Heart right ventricle (tissue), 16 donors: Measurements from ENCODE around the gene YIPF5. TPM values are rescaled to one million over a fixed set of nuclear protein-coding genes. Genes with fewer than 3 reads are reported as not detected.

Experiments used
- ATAC-seq, 8 donors: fragments of 200-7000 bp; cut with Tn5 transposase; one replicate each; pipeline ENCODE4 v1.9.1; 2020; ENCODE audit warnings: mild to moderate bottlenecking in 8 of 8, moderate library complexity in 8 of 8, moderate number of reproducible peaks in 1 of 8
- DNase-seq, 2 donors: peaks; one replicate each; pipeline ENCODE4 v3.0.0-alpha.2; 2020
- H3K27ac ChIP-seq, 10 donors: fragments of 200-600 bp; sonication (generic) in 2 of 10; one replicate each; pipeline versions ENCODE4 v1.5.0 to v1.8.0; 2020 to 2022; ENCODE audit warnings: mild to moderate bottlenecking in 3 of 10
- H3K27me3 ChIP-seq, 7 donors: fragments of 200-600 bp; one replicate each; pipeline ENCODE4 v1.8.0; 2021 to 2022; ENCODE audit warnings: mild to moderate bottlenecking in 2 of 7
- H3K36me3 ChIP-seq, 9 donors: fragments of 200-600 bp; sonication (generic) in 1 of 9; one replicate each; pipeline versions ENCODE4 v1.5.0 to v1.8.0; 2020 to 2022; ENCODE audit warnings: mild to moderate bottlenecking in 2 of 9
- H3K4me1 ChIP-seq, 9 donors: fragments of 200-600 bp; sonication (generic) in 1 of 9; one replicate each; pipeline versions ENCODE4 v1.5.0 to v1.8.0; 2020 to 2022; ENCODE audit warnings: mild to moderate bottlenecking in 4 of 9
- H3K4me3 ChIP-seq, 10 donors: fragments of 200-600 bp; sonication (generic) in 2 of 10; one replicate each; pipeline versions ENCODE4 v1.5.0 to v1.8.0; 2020 to 2022; ENCODE audit warnings: mild to moderate bottlenecking in 7 of 10, moderate library complexity in 2 of 10
- H3K9me3 ChIP-seq, 11 donors: fragments of 200-600 bp in 10 of 11; sonication (generic) in 2 of 11; one replicate each; pipeline versions ENCODE4 v1.5.0 to v1.8.0; 2013 to 2022; ENCODE audit warnings: mild to moderate bottlenecking in 2 of 11, control low read depth in 1 of 11, moderate library complexity in 1 of 11
- WGBS, 2 donors: extraction: QIAGEN DNeasy Blood & Tissue Kit; methylation state at CpG; one replicate each; pipeline ENCODE4 v1.1.7; 2013; ENCODE audit warnings: inconsistent platforms in 1 of 2; 5-methylcytosine and 5-hydroxymethylcytosine counted together
- intact Hi-C, 10 donors: fragments of 100-400 bp; cut with DNase I; formaldehyde crosslinking; loops; one replicate each; pipeline versions ENCODE4 v1.11.1 to v1.14.2; 2022
- polyA plus RNA-seq, 2 donors: library from polyadenylated mRNA; stranded (reverse); fragments of 200-250 nt; gene quantifications; one replicate each; pipeline ENCODE4 v1.2.3, GENCODE V29; 2013
- total RNA-seq, 10 donors: library from RNA; stranded (reverse); fragmentation: NEBNext Ultra II Directional in 3 of 10; extraction: Animal tissue kit (Norgen Biotek cat#: 25700) in 3 of 10; gene quantifications; one replicate each; pipeline versions ENCODE4 v1.2.1 to v1.2.4, GENCODE V29; 2021 to 2023
- TF ChIP-seq, protein P1 (sequence below), 9 donors: fragments of 200-600 bp; sonication (generic) in 2 of 9; IDR thresholded peaks; one replicate each; pipeline versions ENCODE4 v1.5.0 to v1.8.0; 2021 to 2022; ENCODE audit warnings: antibody characterized with exemption in 9 of 9, mild to moderate bottlenecking in 5 of 9, moderate library complexity in 1 of 9
- donor health status: Arrhythmogenic right ventricular cardiomyopathy.
- donor health status: ischemic (EF 13 %, LVEDD 7.1; RV severe dilation, severe dysfunction).
- donor health status: healthy with polysubstance abuse.
- donor health status: DM: no; HTN: yes; CAD: no.
- donor health status: DM: no; HTN: no; CAD: no.
- donor health status: ischemic (EF 25% LVEDD 6.9; RV normal size, moderate dysfunction).
- donor health status: ischemic (EF 25% LVEDD 5.7; RV mildly dilated, moderate dysfunction).
- donor health status: healthy.
- donor health status: DM: yes; HTN: yes; CAD: no.
- donor health status: Ischemic cardiomyopathy.
- donor health status: ischemic (EF 35%, LVEDD 5.7; RV mildly dilated, moderate dysfunction).
- donor health status: nonischemic (EF 11% LVEDD 7.7; RV severe dilation, severe dysfunction).
- donor health status: DM: yes; HTN: yes; CAD: no.
- donor health status: PGD.
- donor health status: ischemic (EF 29% LVEDD 5.4; RV normal size, mild dysfunction).
- donor health status: nonischemic (EF 23%, LVEDD 6.1; RV moderate dilation, normal function).

Gene YIPF5
- total and polyA plus RNA-seq, 12 donors, result 3.9 to 34.9 (median 27.8) TPM

GRCh38 chr5:144191998-144192397, 21.5 kb upstream of the YIPF5 start:
- peak overlapping the region in 1 of 10 donors; percentile 52 for H3K27ac ChIP-seq
- WGBS, 2 donors, result 22 to 25% methylated on average over 3 of the region's 3 CpGs
- peaks cover 0 to 17% (median 9%) of the 10 kb centered on the region in 7 donors for H3K27me3 ChIP-seq
- TF ChIP-seq, protein P1, sequence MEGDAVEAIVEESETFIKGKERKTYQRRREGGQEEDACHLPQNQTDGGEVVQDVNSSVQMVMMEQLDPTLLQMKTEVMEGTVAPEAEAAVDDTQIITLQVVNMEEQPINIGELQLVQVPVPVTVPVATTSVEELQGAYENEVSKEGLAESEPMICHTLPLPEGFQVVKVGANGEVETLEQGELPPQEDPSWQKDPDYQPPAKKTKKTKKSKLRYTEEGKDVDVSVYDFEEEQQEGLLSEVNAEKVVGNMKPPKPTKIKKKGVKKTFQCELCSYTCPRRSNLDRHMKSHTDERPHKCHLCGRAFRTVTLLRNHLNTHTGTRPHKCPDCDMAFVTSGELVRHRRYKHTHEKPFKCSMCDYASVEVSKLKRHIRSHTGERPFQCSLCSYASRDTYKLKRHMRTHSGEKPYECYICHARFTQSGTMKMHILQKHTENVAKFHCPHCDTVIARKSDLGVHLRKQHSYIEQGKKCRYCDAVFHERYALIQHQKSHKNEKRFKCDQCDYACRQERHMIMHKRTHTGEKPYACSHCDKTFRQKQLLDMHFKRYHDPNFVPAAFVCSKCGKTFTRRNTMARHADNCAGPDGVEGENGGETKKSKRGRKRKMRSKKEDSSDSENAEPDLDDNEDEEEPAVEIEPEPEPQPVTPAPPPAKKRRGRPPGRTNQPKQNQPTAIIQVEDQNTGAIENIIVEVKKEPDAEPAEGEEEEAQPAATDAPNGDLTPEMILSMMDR (IDR thresholded peaks at IDR 0.05), result peak in 7 of 9 donors; percentile 13 to 58 (median 41)
- no peaks in the 10 kb centered on the region for H3K9me3 ChIP-seq
- DNase-seq (no peak), ATAC-seq (peak in 6 of 8 donors; percentile 57 to 75 (median 63))
- intact Hi-C loops, result loop anchor here in 1 of 10 donors (2.0 kb wide), 1 partner anchor 43 kb away; no protein-coding TSS in a partner anchor
- peaks cover 0 to 48% (median 6%) of the 10 kb centered on the region in 9 donors for H3K4me1 ChIP-seq
- no peaks in the 10 kb centered on the region for H3K36me3 ChIP-seq
- H3K4me3 ChIP-seq, result peak overlapping the region in 4 of 10 donors; percentile 15 to 29 (median 26)

GRCh38 chr5:144191531-144191930, 21.1 kb upstream of the YIPF5 start:
- intact Hi-C loops, result loop anchor here in 1 of 10 donors (2.0 kb wide), 1 partner anchor 43 kb away; no protein-coding TSS in a partner anchor
- peak overlapping the region in 1 of 10 donors; percentile 52 for H3K27ac ChIP-seq
- DNase-seq (no peak), ATAC-seq (no peak)
- H3K4me1 ChIP-seq, result peaks cover 0 to 51% (median 6%) of the 10 kb centered on the region in 9 donors
- TF ChIP-seq, protein P1 (IDR thresholded peaks at IDR 0.05), result no peak
- no peaks in the 10 kb centered on the region for H3K9me3 ChIP-seq
- no peaks in the 10 kb centered on the region for H3K36me3 ChIP-seq
- H3K27me3 ChIP-seq, result peaks cover 0 to 14% (median 9%) of the 10 kb centered on the region in 7 donors
- peak overlapping the region in 4 of 10 donors; percentile 15 to 29 (median 26) for H3K4me3 ChIP-seq
- WGBS, 2 donors, result 83 to 87% methylated on average over 3 of the region's 3 CpGs

- 63 to 70% methylated on average over 10 of the region's 10 CpGs for WGBS, 2 donors
- ATAC-seq, result peak in 2 of 8 donors; percentile 19 to 20
- TF ChIP-seq, protein P1 (IDR thresholded peaks at IDR 0.05), result no peak
- no peaks in the 10 kb centered on the region for H3K9me3 ChIP-seq
- no peak for DNase-seq
- no peak overlapping the region for H3K4me3 ChIP-seq
- peak overlapping the region in 1 of 10 donors; percentile 73 for H3K27ac ChIP-seq
- H3K4me1 ChIP-seq, result peaks cover 0 to 51% (median 6%) of the 10 kb centered on the region in 9 donors
- no peaks in the 10 kb centered on the region for H3K36me3 ChIP-seq
- H3K27me3 ChIP-seq, result peaks cover 0 to 12% (median 2%) of the 10 kb centered on the region in 7 donors
- intact Hi-C loops, result loop anchor here in 1 of 10 donors (2.0 kb wide), 1 partner anchor 41 kb away; no protein-coding TSS in a partner anchor
Observed at GRCh38 chr5:144189800-144190429, 19.5 kb upstream of the YIPF5 start.

DNA sequence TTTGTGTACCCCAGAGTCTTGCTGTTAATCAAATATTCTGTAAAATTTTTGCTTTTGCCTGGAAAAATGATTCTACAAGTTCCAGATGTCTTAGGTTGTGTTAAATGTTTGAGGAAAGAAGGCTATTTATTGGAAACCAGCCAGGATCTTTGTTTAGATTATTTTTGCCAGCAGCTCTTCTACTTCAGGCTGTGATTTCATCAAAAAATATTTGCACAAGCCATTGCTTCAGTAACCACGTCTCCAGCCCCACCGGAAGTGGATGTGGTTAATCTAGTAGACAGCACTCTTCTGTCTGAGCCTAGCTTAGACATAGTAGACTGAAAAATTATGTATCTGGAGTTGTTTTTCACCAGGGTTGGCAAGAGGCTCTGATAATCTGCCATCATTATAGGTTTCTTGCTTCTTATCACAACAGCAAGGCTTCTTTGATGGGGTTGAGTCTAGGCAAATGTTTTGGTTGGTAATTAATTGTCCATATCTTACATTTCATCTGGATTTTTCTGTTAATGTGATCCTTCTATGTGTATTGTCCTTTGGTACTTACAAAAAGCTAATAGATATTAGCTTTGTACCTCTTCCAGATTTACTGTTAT, 17.3 kb upstream of the YIPF5 start:
- H3K36me3 ChIP-seq, result no peaks in the 10 kb centered on the region
- peaks cover 0 to 4% (median 0%) of the 10 kb centered on the region in 7 donors for H3K27me3 ChIP-seq
- intact Hi-C loops, result no loop called here
- H3K4me1 ChIP-seq, result peaks cover 0 to 57% (median 6%) of the 10 kb centered on the region in 9 donors
- peak in 1 of 2 donors; percentile 17 for DNase-seq
- WGBS, 2 donors, result 21 to 52% methylated on average over 2 of the region's 2 CpGs
- TF ChIP-seq, protein P1 (IDR thresholded peaks at IDR 0.05), result no peak
- peak overlapping the region in 2 of 10 donors; percentile 33 to 73 for H3K27ac ChIP-seq
- ATAC-seq, result peak in 5 of 8 donors; percentile 38 to 65 (median 59)
- no peak overlapping the region for H3K4me3 ChIP-seq
- no peaks in the 10 kb centered on the region for H3K9me3 ChIP-seq
